Central memory CD8-positive, alpha-beta T cell (primary cell): ENCODE data around the gene UCMA.
"Not testable (repeated sequence)": the region's sequence is repeated elsewhere in the genome, so short reads cannot be mapped to it uniquely, and the experiment has no call there.

Experiments used
- ATAC-seq: fragments of 150-1000 bp; cut with Tn5 transposase; replicated peaks from 2 replicates; pipeline ENCODE4 v1.10.0; 2022; ENCODE audit warnings: mild to moderate bottlenecking, moderate FRiP score, moderate number of reproducible peaks; ENCODE audit not compliant: poor library complexity, severe bottlenecking; ENCODE audit errors: extremely low read depth
- DNase-seq, 2 donors: peaks; one replicate each; pipeline ENCODE4 v3.0.0; 2021; ENCODE audit warnings: low spot score in 2 of 2
- H3K27ac Mint-ChIP-seq: one replicate; pipeline ENCODE4 v1.8.0; 2022; ENCODE audit warnings: low read depth, mild to moderate bottlenecking, moderate library complexity, mixed read lengths
- H3K27me3 Mint-ChIP-seq: one replicate; pipeline ENCODE4 v1.8.0; 2022; ENCODE audit warnings: mixed read lengths
- H3K36me3 Mint-ChIP-seq: one replicate; pipeline ENCODE4 v1.8.0; 2022; ENCODE audit warnings: mild to moderate bottlenecking, moderate library complexity, mixed read lengths; ENCODE audit not compliant: insufficient read depth
- H3K4me1 Mint-ChIP-seq: one replicate; pipeline ENCODE4 v1.8.0; 2022; ENCODE audit warnings: mixed read lengths
- H3K4me3 Mint-ChIP-seq: one replicate; pipeline ENCODE4 v1.8.0; 2022; ENCODE audit warnings: mild to moderate bottlenecking, moderate library complexity, mixed read lengths
- H3K9me3 Mint-ChIP-seq: one replicate; pipeline ENCODE4 v1.8.0; 2022; ENCODE audit warnings: mixed read lengths

UCMA gene, protein sequence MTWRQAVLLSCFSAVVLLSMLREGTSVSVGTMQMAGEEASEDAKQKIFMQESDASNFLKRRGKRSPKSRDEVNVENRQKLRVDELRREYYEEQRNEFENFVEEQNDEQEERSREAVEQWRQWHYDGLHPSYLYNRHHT

DNA sequence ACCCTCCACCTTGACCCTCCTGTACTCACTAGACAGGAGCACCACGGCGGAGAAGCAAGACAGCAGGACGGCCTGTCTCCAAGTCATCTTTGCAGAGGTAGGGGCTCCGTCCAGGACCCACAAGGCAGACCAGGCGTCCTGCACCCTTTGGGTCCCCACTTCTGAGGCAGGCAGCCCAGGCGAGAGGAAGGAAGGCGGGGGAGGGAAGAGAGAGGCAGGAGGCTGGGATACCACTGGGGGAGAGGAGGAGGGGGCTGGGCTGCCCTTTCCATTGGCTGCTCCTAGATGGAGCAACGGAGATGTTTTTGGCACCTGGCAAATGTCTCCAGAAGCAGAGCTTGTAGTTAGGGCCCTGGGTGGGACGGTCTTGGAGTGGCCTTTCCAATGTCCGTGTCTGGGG is at the start of gene UCMA:
TSS of gene UCMA (minus strand) at position 203 of the 400 bp plus-strand sequence. CDS start at position 87, 116 bp downstream.
- peaks cover 30% of the 10 kb centered on the region for H3K27me3 Mint-ChIP-seq
- ATAC-seq (no peak), DNase-seq (no peak)
- no peaks in the 10 kb centered on the region for H3K9me3 Mint-ChIP-seq
- peaks cover 2% of the 10 kb centered on the region for H3K36me3 Mint-ChIP-seq
- H3K27ac Mint-ChIP-seq: no peak within 1 kb of the TSS
- no peak within 1 kb of the TSS for H3K4me3 Mint-ChIP-seq
- no peaks in the 10 kb centered on the region for H3K4me1 Mint-ChIP-seq

DNA sequence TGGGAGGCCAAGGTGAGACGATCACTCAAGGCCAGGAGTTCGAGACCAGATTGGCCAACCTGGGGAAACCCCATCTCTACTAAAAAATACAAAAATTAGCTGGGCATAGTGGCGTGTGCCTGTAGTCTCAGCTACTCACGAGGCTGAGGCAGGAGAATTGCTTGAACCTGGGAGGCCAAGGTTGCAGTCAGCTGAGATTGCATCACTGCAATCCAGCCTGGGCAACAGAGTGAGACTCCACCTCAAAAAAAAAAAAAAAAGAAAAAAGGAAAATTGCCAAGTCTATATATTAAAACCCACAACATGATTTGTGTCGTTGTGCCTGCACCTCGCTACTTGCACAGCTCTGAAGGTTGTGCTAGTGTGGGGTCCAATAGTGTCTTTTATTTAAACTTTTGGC is 48.2 kb upstream of the UCMA start:
- peaks cover 10% of the 10 kb centered on the region for H3K36me3 Mint-ChIP-seq
- H3K27me3 Mint-ChIP-seq, H3K9me3 Mint-ChIP-seq, ATAC-seq, H3K4me1 Mint-ChIP-seq, H3K27ac Mint-ChIP-seq, H3K4me3 Mint-ChIP-seq, DNase-seq: not testable (repeated sequence)

DNA sequence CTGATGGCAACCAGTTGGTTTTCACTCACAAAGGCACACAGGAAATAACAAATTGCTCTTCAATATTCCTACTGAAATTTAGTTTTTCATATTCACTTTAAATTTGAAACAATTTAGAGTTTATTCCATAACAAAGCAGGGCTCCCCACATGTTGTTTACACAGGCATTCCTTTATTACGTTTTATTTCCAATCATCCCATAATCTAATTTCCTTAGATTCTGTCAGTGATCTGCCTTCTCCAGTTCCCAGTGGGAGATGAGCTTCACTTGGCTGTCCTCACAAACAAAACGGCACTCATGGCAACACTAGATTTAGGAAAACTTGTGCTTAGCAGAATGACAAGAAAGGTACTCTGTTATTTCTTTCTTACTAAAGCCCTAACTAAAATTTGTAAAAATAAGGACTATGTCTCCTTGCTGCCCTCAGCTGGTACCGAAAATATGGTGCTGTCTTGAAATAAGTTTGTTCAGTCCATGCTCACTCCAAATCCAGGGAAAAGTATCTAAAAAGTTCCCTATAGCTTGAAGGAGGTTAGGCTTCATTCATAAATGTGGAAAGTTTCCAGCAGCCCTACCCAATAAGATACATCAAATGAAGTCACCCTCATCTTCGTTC is 42.7 kb upstream of the UCMA start:
- Mint-ChIP-seq H3K9me3 (no peaks in the 10 kb centered on the region), H3K27ac (no peak overlapping the region), H3K4me1 (peaks cover 1% of the 10 kb centered on the region), H3K36me3 (peaks cover 10% of the 10 kb centered on the region), H3K4me3 (no peak overlapping the region), H3K27me3 (no peaks in the 10 kb centered on the region)
- ATAC-seq (no peak), DNase-seq (no peak)

DNA sequence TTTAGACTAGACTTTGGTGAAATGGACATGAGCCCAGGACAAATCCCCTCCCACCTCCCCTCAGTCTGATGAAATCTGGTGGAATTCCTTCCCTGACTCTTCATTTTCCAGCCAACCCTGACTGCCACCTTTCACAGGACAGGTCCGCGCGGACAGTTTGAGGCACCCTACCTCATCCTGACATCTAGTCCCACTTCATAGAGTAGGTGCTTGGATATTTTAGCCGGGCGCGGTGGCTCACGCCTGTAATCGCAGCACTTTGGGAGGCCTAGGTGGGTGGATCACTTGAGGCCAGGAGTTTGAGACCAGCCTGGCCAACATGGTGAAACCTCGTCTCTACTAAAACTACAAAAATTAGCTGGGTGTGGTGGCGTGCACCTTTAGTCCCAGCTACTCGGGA is 42.0 kb upstream of the UCMA start:
- not testable (repeated sequence) for DNase-seq, H3K4me1 Mint-ChIP-seq, H3K27me3 Mint-ChIP-seq, H3K4me3 Mint-ChIP-seq, H3K27ac Mint-ChIP-seq, ATAC-seq, H3K9me3 Mint-ChIP-seq
- H3K36me3 Mint-ChIP-seq: peaks cover 10% of the 10 kb centered on the region

DNA sequence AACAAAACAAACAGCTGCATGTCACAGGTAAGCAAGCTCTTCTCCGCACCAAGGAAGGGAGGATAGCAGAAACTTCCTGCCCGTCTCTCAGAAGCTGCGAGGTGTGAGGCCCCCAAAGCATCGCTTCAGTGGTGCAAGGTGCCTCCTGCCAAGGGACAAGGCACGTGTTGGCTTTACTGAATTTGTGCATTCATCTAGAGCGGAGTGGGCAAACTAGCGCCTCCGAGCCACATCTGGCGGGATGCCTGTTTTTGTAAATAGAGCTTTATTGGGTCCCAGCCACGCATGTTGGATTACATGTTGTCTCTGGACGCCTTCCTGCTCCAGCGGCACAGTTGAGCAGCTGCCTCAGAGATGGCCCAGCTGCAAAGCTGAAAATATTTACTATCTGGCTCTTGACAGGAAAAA is 38.0 kb upstream of the UCMA start:
- DNase-seq (no peak), ATAC-seq (no peak)
- H3K36me3 Mint-ChIP-seq: no peaks in the 10 kb centered on the region
- peak overlapping the region; percentile 69 for H3K27ac Mint-ChIP-seq
- no peak overlapping the region for H3K4me3 Mint-ChIP-seq
- peaks cover 9% of the 10 kb centered on the region for H3K4me1 Mint-ChIP-seq
- H3K27me3 Mint-ChIP-seq: no peaks in the 10 kb centered on the region
- no peaks in the 10 kb centered on the region for H3K9me3 Mint-ChIP-seq

DNA sequence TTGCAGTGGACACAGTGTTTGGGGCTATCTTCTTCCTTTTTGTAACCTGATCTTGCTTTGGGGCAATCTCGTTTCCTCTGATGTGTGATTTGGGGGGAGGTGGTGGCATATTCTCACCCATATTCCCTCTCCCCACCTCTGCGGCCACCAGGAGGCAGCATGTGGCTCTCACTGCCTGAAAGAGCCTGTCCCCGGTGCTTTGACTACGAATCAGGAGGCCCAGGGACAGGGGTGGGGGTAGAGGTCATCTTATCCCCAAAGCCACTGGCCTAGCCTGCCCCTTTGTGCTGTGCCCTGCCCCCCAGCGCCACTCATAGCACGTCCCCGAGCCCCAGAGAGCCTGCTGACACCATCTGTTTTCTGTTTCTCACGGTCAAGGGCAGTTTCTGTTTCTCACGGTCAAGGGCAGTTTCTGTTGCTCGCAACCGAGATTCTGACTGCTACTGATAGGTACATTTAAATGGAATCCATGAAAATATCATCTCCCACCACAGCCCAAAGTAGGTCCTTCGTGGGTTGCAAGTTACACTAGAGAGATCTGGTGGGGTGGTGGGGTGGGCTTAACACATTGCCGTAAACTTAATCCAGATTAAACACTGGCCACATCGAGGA is 37.5 kb upstream of the UCMA start:
- Mint-ChIP-seq H3K36me3 (no peaks in the 10 kb centered on the region), H3K27me3 (no peaks in the 10 kb centered on the region), H3K4me1 (peaks cover 9% of the 10 kb centered on the region), H3K9me3 (no peaks in the 10 kb centered on the region), H3K27ac (peak overlapping the region; percentile 69), H3K4me3 (peak overlapping the region; percentile 51)
- DNase-seq: peak; percentile 31 to 46
- ATAC-seq: peak; percentile 77

DNA sequence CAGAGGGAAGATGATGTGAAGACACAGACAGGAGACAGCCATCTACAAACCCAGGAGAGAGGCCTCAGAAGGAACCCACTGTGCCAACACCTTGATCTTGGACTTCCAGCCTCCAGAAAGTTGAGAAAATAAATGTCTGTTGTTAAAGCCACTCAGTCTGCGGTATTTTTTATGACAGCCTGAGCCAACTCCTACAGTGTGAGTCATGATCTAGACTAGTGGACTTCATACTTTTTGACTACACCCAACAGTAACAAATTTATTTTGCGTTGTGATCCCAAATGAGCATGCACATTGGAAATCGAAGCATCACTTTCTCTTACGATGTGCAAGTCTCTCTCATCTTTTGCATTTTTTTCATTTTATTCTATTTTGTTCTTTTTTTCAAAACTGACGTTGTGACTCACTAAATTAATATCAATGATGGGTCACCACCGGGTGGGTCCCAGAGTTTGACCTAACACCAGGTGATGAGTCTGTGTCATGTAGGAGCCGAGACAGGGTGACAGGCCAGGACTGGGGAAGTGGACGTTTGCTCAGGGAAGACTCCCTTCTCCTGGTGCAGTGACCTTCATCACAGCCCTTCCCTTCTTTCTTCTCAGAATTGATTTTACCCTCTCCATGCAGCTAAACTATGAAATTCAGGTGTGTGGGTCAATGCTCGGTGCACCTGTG is 36.8 kb upstream of the UCMA start:
- peak overlapping the region; percentile 69 for H3K27ac Mint-ChIP-seq
- no peak overlapping the region for H3K4me3 Mint-ChIP-seq

DNA sequence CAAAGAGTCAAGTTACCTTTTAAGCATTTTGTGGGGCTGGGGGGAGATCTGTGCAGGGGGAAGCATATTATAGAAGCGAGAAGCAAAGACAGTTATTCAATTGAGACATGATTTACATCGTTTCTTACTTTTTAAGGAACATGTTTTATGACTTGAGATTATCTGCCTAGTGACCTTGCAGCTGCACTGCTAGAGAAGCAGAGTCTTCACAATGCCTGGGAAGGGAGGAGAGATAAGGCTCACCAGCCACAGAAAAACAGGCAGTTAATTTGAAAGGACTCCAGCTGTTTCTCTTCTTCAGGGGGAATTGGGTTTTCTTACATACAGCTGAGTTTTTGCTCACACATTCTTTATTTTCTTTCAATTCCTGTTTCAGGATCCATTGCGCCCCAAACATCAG is 34.7 kb upstream of the UCMA start:
- Mint-ChIP-seq H3K27me3 (peaks cover 27% of the 10 kb centered on the region), H3K27ac (no peak overlapping the region), H3K4me1 (peaks cover 9% of the 10 kb centered on the region), H3K4me3 (no peak overlapping the region), H3K36me3 (no peaks in the 10 kb centered on the region), H3K9me3 (no peaks in the 10 kb centered on the region)
- no peak for DNase-seq
- ATAC-seq: no peak

More for the DNA sequence above, 36.8 kb upstream of the UCMA start:
- peaks cover 9% of the 10 kb centered on the region for H3K4me1 Mint-ChIP-seq
- peaks cover 5% of the 10 kb centered on the region for H3K27me3 Mint-ChIP-seq
- ATAC-seq (no peak), DNase-seq (no peak)
- no peaks in the 10 kb centered on the region for H3K9me3 Mint-ChIP-seq
- H3K36me3 Mint-ChIP-seq: no peaks in the 10 kb centered on the region

DNA sequence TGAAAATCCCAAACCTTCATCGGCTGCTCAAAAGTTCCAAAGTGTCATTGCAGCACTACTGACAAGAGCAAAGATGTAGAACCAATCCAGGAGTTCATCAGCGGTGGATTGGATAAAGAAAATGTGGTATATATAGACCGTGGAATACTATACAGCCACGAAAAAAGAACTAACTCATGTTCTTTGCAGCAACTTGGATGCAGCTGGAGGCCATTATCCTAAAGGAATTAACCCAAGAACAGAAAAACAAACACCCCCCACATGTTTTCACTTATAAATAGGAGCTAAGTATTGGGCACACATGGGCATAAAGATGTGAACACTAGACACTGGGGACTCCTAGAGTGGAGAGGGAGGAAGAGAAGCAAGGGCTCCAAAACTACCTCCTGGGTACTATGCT is 34.1 kb upstream of the UCMA start:
- Mint-ChIP-seq H3K27ac (no peak overlapping the region), H3K9me3 (no peaks in the 10 kb centered on the region), H3K27me3 (peaks cover 32% of the 10 kb centered on the region), H3K36me3 (no peaks in the 10 kb centered on the region), H3K4me3 (no peak overlapping the region), H3K4me1 (peaks cover 9% of the 10 kb centered on the region)
- DNase-seq: no peak
- no peak for ATAC-seq

DNA sequence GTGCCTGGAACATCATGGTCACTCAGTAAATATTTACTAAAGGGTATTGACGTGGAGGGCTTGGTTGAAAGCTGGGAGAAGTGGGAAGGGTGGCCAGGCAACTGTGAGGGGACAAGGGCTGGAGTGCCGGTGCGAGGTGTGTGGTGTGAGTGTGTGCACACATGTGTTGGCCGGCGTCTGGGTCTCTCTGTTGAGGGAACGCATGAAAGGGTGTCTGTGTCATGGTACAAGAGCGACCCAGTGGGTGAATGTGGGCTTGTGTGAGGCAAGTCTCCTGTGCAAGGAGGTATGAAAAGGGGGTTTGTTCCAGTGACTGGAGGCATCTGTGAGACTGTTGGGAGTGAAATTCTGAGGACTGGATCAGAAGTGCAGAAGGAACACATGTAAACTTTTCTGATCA is 29.4 kb upstream of the UCMA start:
- no peak overlapping the region for H3K27ac Mint-ChIP-seq
- no peak overlapping the region for H3K4me3 Mint-ChIP-seq
- ATAC-seq: no peak
- no peaks in the 10 kb centered on the region for H3K9me3 Mint-ChIP-seq
- peaks cover 50% of the 10 kb centered on the region for H3K27me3 Mint-ChIP-seq
- no peak for DNase-seq
- no peaks in the 10 kb centered on the region for H3K4me1 Mint-ChIP-seq
- H3K36me3 Mint-ChIP-seq: no peaks in the 10 kb centered on the region

DNA sequence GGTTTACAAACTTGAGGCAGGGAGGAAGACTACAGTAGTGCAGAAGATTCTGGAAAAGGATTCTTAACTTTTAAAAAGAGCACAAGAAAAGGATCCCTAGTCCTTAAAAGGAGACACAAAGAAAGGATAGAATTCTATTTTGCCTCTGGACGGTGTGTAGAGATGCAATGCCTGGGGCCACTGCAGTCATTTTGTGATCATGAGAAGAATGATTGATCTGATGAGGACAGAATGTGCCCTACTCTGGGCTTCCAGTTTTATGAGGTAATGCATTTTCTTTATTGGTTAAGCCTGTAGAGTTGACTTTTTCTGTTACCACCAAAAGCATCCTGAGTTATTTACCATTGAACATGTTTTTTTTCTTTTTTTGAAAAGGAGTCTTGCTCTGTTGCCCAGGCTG is 28.3 kb upstream of the UCMA start:
- Mint-ChIP-seq H3K4me1 (no peaks in the 10 kb centered on the region), H3K9me3 (no peaks in the 10 kb centered on the region), H3K27me3 (peaks cover 58% of the 10 kb centered on the region), H3K27ac (no peak overlapping the region), H3K36me3 (no peaks in the 10 kb centered on the region), H3K4me3 (no peak overlapping the region)
- DNase-seq (no peak), ATAC-seq (no peak)

DNA sequence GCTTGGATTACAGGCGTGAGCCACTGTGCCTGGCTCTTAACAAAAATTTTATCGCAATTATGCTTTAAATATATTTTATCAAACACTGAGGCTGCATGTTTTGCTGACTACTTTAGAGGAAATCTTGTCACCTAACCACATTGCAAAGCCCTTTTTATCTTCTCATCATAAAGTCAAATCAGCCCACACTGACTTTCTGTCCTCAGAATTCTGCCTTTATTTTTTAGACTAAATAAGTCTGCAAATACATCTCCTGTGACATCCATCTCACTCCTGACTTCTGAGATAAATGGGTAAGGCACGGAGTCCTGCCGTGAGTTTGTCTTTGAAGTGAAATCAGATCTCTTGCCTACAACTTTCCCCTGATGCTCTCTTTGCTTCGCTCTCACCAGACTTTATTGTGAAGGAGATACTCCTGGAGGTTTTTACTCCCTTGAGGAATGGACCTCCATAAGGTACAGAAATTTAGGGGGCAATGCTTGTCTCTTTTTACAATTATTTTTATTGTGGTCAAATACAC is 23.5 kb upstream of the UCMA start:
- DNase-seq: no peak
- Mint-ChIP-seq H3K9me3 (no peaks in the 10 kb centered on the region), H3K4me3 (no peak overlapping the region), H3K27ac (no peak overlapping the region), H3K36me3 (no peaks in the 10 kb centered on the region), H3K4me1 (no peaks in the 10 kb centered on the region), H3K27me3 (peaks cover 31% of the 10 kb centered on the region)
- no peak for ATAC-seq

DNA sequence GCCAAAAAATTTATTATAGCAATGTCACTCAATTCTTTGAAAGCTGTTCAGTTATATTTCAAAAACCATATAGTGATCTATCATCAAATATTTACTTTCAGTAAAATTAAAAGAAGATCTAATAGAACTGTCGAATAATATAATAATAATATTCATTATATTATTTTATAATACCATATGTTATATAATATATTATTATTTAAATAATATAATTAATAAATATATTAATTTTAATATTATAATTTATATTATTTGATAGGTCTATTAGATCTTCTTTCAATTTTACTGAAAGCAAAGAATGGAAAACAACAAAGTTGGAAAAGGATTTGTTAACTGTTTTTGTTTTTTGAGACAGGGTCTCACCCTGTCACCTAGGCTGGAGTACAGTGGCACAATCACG is 22.5 kb upstream of the UCMA start:
- DNase-seq (no peak), ATAC-seq (no peak)
- no peaks in the 10 kb centered on the region for H3K36me3 Mint-ChIP-seq
- H3K9me3 Mint-ChIP-seq: no peaks in the 10 kb centered on the region
- H3K4me1 Mint-ChIP-seq: no peaks in the 10 kb centered on the region
- no peak overlapping the region for H3K27ac Mint-ChIP-seq
- H3K4me3 Mint-ChIP-seq: no peak overlapping the region
- H3K27me3 Mint-ChIP-seq: peaks cover 23% of the 10 kb centered on the region
